GM12801 (cell line): ENCODE results near the gene FZD8.

ENCODE experiments used
- CTCF ChIP-seq: IDR thresholded peaks from one replicate; pipeline ENCODE4 v1.5.1; 2011; ENCODE audit warnings: control low read depth; ENCODE audit not compliant: insufficient read length; ENCODE audit errors: extremely low read depth

The FZD8 gene

GRCh38 chr10:35642035-35642792, at the start of gene FZD8:
Gene FZD8 (minus strand): TSS chr10:35642296. CDS start chr10:35641429, 867 bp downstream.
- TF ChIP-seq CTCF: no peak

GRCh38 chr10:35691522-35692236, 49.6 kb upstream of the FZD8 start:
- TF ChIP-seq CTCF: no peak

GRCh38 chr10:35690534-35690933, 48.4 kb upstream of the FZD8 start:
- TF ChIP-seq CTCF: no peak

- TF ChIP-seq CTCF: no peak
These were observed 43.3 kb upstream of the FZD8 start for GRCh38 chr10:35685402-35685801.

GRCh38 chr10:35684586-35684985, 42.5 kb upstream of the FZD8 start:
- no peak for TF ChIP-seq CTCF

GRCh38 chr10:35675846-35676245, 33.8 kb upstream of the FZD8 start:
- TF ChIP-seq CTCF: no peak

- no peak for TF ChIP-seq CTCF
These were observed 32.7 kb upstream of the FZD8 start for GRCh38 chr10:35674843-35675242.
